NCI-H82 treated with DMSO at 0.1 percent for 48 hours (cell line): ENCODE measurements around the gene ZNF595.
"Not testable (repeated sequence)": the region's sequence is repeated elsewhere in the genome, so short reads cannot be mapped to it uniquely, and the experiment has no call there.

Experiments used
- DNase-seq: peaks from one replicate; lab custom pipeline; 2025; ENCODE audit not compliant: unreplicated experiment; lab: John Stamatoyannopoulos, UW

The ZNF595 gene

GRCh38 chr4:52804-53479 lies at the start of gene ZNF595:
TSS of gene ZNF595 (plus strand) at chr4:53321. CDS start at chr4:53489, 168 bp downstream.
- not testable (repeated sequence) for DNase-seq

GRCh38 chr4:9937-10870 lies 42.9 kb upstream of the ZNF595 start:
- DNase-seq, result not testable (repeated sequence)

GRCh38 chr4:11095-11815 lies 41.9 kb upstream of the ZNF595 start:
- not testable (repeated sequence) for DNase-seq

GRCh38 chr4:11816-12417 lies 41.2 kb upstream of the ZNF595 start:
- not testable (repeated sequence) for DNase-seq

GRCh38 chr4:18128-18527 lies 35.0 kb upstream of the ZNF595 start:
- DNase-seq, result not testable (repeated sequence)

GRCh38 chr4:18589-18988 lies 34.5 kb upstream of the ZNF595 start:
- not testable (repeated sequence) for DNase-seq

- not testable (repeated sequence) for DNase-seq
These were observed 30.2 kb upstream of the ZNF595 start for GRCh38 chr4:22882-23281.

GRCh38 chr4:24359-24758 lies 28.8 kb upstream of the ZNF595 start:
- not testable (repeated sequence) for DNase-seq

GRCh38 chr4:27501-27900 lies 25.6 kb upstream of the ZNF595 start:
- not testable (repeated sequence) for DNase-seq

GRCh38 chr4:28767-29542 lies 24.2 kb upstream of the ZNF595 start:
- not testable (repeated sequence) for DNase-seq

GRCh38 chr4:33314-33713 lies 19.8 kb upstream of the ZNF595 start:
- DNase-seq, result not testable (repeated sequence)

- DNase-seq, result not testable (repeated sequence)
These were observed 16.3 kb upstream of the ZNF595 start for GRCh38 chr4:36559-37415.

GRCh38 chr4:38202-38601 lies 14.9 kb upstream of the ZNF595 start:
- not testable (repeated sequence) for DNase-seq

GRCh38 chr4:43375-43774 lies 9.7 kb upstream of the ZNF595 start:
- DNase-seq, result not testable (repeated sequence)

- not testable (repeated sequence) for DNase-seq
These were observed 1.9 kb upstream of the ZNF595 start for GRCh38 chr4:51253-51652.

- DNase-seq, result not testable (repeated sequence)
These were observed 1.4 kb upstream of the ZNF595 start for GRCh38 chr4:51655-52277.

- not testable (repeated sequence) for DNase-seq
These were observed 400 bp downstream of the ZNF595 start for GRCh38 chr4:53521-53920.

- not testable (repeated sequence) for DNase-seq
These were observed 11.6 kb downstream of the ZNF595 start for GRCh38 chr4:64733-65132.

GRCh38 chr4:71830-72229 lies 18.7 kb downstream of the ZNF595 start:
- no peak for DNase-seq
